ENCODE data around the gene CCDC57.

Gene CCDC57

GRCh38 chr17:82231562-82232321, 19.1 kb upstream of the CCDC57 start:
- no peaks in the 10 kb centered on the region for H4K20me1 ChIP-seq (ENCODE audit: insufficient read depth, low read length)
- peak overlapping the region; percentile 41 for H3K4me2 ChIP-seq (ENCODE audit: low read length)
- 0 out of 2 replicates have a peak, but pooled peaks cover 3% of the 10 kb centered on the region for H3K4me1 ChIP-seq (ENCODE audit: low read length)
- no peak overlapping the region for H3K27ac ChIP-seq (ENCODE audit: low read length)
- peak overlapping the region; percentile 47 for H3K4me3 ChIP-seq (ENCODE audit: low read length)
- no peaks in the 10 kb centered on the region for H3K79me2 ChIP-seq (ENCODE audit: low read length)
- H3K9me3 ChIP-seq (ENCODE audit: insufficient read depth, low read length) = no peaks in the 10 kb centered on the region
- H3K9ac ChIP-seq (ENCODE audit: low read length) = no peak overlapping the region
- TF ChIP-seq CTCF (IDR thresholded peaks at IDR 0.05; ENCODE audit: low read depth, low read length) (no peak), EZH2phosphoT487 (IDR thresholded peaks at IDR 0.05; ENCODE audit: low read depth) (no peak)
- no peaks in the 10 kb centered on the region for H3K36me3 ChIP-seq (replicated peaks; ENCODE audit: low read depth, low read length)
- peaks cover 19% of the 10 kb centered on the region for H3K27me3 ChIP-seq (ENCODE audit: low read depth, low read length)
- H2AFZ ChIP-seq (ENCODE audit: low read depth, low read length) = no peak overlapping the region; the same call in 1 of the 2 replicates

- Histone ChIP-seq H3K79me2 (ENCODE audit: low read length) (no peaks in the 10 kb centered on the region), H3K27me3 (ENCODE audit: low read depth, low read length) (peaks cover 19% of the 10 kb centered on the region), H3K4me2 (ENCODE audit: low read length) (peak overlapping the region; percentile 41; the same call in 1 of the 2 replicates), H3K4me3 (ENCODE audit: low read length) (0 out of 2 replicates have a peak overlapping the region, but pooled peaks have one; percentile 47), H4K20me1 (ENCODE audit: insufficient read depth, low read length) (no peaks in the 10 kb centered on the region), H3K36me3 (replicated peaks; ENCODE audit: low read depth, low read length) (no peaks in the 10 kb centered on the region), H2AFZ (ENCODE audit: low read depth, low read length) (no peak overlapping the region), H3K27ac (ENCODE audit: low read length) (no peak overlapping the region), H3K9me3 (ENCODE audit: insufficient read depth, low read length) (no peaks in the 10 kb centered on the region), H3K9ac (ENCODE audit: low read length) (no peak overlapping the region), H3K4me1 (ENCODE audit: low read length) (0 out of 2 replicates have a peak, but pooled peaks cover 2% of the 10 kb centered on the region)
- TF ChIP-seq CTCF (IDR thresholded peaks at IDR 0.05; ENCODE audit: low read depth, low read length) (no peak), EZH2phosphoT487 (IDR thresholded peaks at IDR 0.05; ENCODE audit: low read depth) (no peak)
These were observed 18.6 kb upstream of the CCDC57 start for GRCh38 chr17:82231312-82231561.

GRCh38 chr17:82230609-82231311, 18.1 kb upstream of the CCDC57 start:
- H3K9ac ChIP-seq (ENCODE audit: low read length) = no peak overlapping the region
- no peak overlapping the region for H3K27ac ChIP-seq (ENCODE audit: low read length)
- H3K4me3 ChIP-seq (ENCODE audit: low read length) = no peak overlapping the region
- no peak overlapping the region for H3K4me2 ChIP-seq (ENCODE audit: low read length)
- TF ChIP-seq EZH2phosphoT487 (IDR thresholded peaks at IDR 0.05; ENCODE audit: low read depth) = no peak
- TF ChIP-seq CTCF (IDR thresholded peaks at IDR 0.05; ENCODE audit: low read depth, low read length) = no peak
- no peaks in the 10 kb centered on the region for H3K79me2 ChIP-seq (ENCODE audit: low read length)
- peaks cover 18% of the 10 kb centered on the region for H3K27me3 ChIP-seq (ENCODE audit: low read depth, low read length)
- no peaks in the 10 kb centered on the region for H3K36me3 ChIP-seq (replicated peaks; ENCODE audit: low read depth, low read length)
- H4K20me1 ChIP-seq (ENCODE audit: insufficient read depth, low read length) = no peaks in the 10 kb centered on the region
- no peaks in the 10 kb centered on the region for H3K9me3 ChIP-seq (ENCODE audit: insufficient read depth, low read length)
- H2AFZ ChIP-seq (ENCODE audit: low read depth, low read length) = no peak overlapping the region
- H3K4me1 ChIP-seq (ENCODE audit: low read length) = no peaks in the 10 kb centered on the region

Measured in OCI-LY3 (cell line).